ENCODE results near the gene NOA1.

- no peak for TF ChIP-seq CTCF (IDR thresholded peaks at IDR 0.05; ENCODE audit: poor library complexity, severe bottlenecking)
- no peak for TF ChIP-seq EP300 (conservative IDR thresholded peaks at IDR 0.05; ENCODE audit: poor library complexity, severe bottlenecking)
- TF ChIP-seq EZH2 (IDR thresholded peaks at IDR 0.05; ENCODE audit: borderline replicate concordance, insufficient read depth, low read length, poor library complexity, severe bottlenecking): no peak
- TF ChIP-seq POLR2AphosphoS5 (IDR thresholded peaks at IDR 0.05): no peak
- TF ChIP-seq TAF1 (IDR thresholded peaks at IDR 0.05; ENCODE audit: low read depth): no peak
- TF ChIP-seq RAD21 (conservative IDR thresholded peaks at IDR 0.05): no peak
- TF ChIP-seq REST (IDR thresholded peaks at IDR 0.05; ENCODE audit: borderline replicate concordance): no peak
- no peak for TF ChIP-seq SMC3 (conservative IDR thresholded peaks at IDR 0.05; ENCODE audit: poor library complexity)
- no peak for TF ChIP-seq MXI1 (conservative IDR thresholded peaks at IDR 0.05; ENCODE audit: poor library complexity, severe bottlenecking)
Measured at GRCh38 chr4:57023104-57023503, 45.7 kb upstream of the NOA1 start.
